ENCODE results near the gene IL31.

DNA sequence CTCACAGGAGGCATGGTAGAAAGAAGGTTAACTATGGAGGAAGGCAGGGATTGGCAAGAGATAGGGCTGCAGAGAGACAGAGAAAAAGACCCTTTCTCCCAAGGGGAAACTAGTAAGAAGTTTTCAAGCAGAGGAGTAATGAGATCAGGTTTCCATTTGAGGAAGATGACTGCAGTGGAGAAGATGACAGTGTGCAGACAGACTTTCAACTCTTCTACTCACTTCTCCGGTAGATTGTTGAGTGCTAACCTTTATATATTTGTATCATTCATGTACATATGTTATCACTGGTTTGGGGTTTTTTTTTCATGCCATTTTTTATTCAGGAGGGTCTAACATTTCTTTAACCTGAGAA is 23.6 kb upstream of the IL31 start:
- TF ChIP-seq GATA3 (IDR thresholded peaks at IDR 0.05; ENCODE audit: low read depth, low read length) = no peak
- TF ChIP-seq GATA2 (IDR thresholded peaks at IDR 0.05; ENCODE audit: low read depth, low read length) = no peak
